Measurements from ENCODE around the gene EPS8.
A peak's percentile ranks its signal among the peaks of the same experiment; 100 is the strongest.

EPS8 gene

GRCh38 chr12:15690320-15690719 lies 98.9 kb downstream of the EPS8 start:
- DNase-seq (ENCODE audit: low spot score): no peak

- no peak for DNase-seq (ENCODE audit: low spot score)
These were observed 99.4 kb downstream of the EPS8 start for GRCh38 chr12:15689751-15690191.

GRCh38 chr12:15688838-15689625 lies 100.2 kb downstream of the EPS8 start:
- no peak for DNase-seq (ENCODE audit: low spot score)

GRCh38 chr12:15688202-15688736 lies 100.9 kb downstream of the EPS8 start:
- no peak for DNase-seq (ENCODE audit: low spot score)

GRCh38 chr12:15687583-15687982 lies 101.6 kb downstream of the EPS8 start:
- no peak for DNase-seq (ENCODE audit: low spot score)

- no peak for DNase-seq (ENCODE audit: low spot score)
These were observed 104.1 kb downstream of the EPS8 start for GRCh38 chr12:15684896-15685658.

- no peak for DNase-seq (ENCODE audit: low spot score)
These were observed 106.4 kb downstream of the EPS8 start for GRCh38 chr12:15682826-15683225.

- no peak for DNase-seq (ENCODE audit: low spot score)
These were observed 110.0 kb downstream of the EPS8 start for GRCh38 chr12:15679151-15679550.

- no peak for DNase-seq (ENCODE audit: low spot score)
These were observed 111.4 kb downstream of the EPS8 start for GRCh38 chr12:15677726-15678201.

- DNase-seq (ENCODE audit: low spot score): no peak
These were observed 112.0 kb downstream of the EPS8 start for GRCh38 chr12:15677228-15677627.

GRCh38 chr12:15672671-15673270 lies 116.4 kb downstream of the EPS8 start:
- no peak for DNase-seq (ENCODE audit: low spot score)

- DNase-seq (ENCODE audit: low spot score): no peak
These were observed 118.4 kb downstream of the EPS8 start for GRCh38 chr12:15670756-15671155.

GRCh38 chr12:15669256-15669948 lies 119.8 kb downstream of the EPS8 start:
- no peak for DNase-seq (ENCODE audit: low spot score)

- no peak for DNase-seq (ENCODE audit: low spot score)
These were observed 124.7 kb downstream of the EPS8 start for GRCh38 chr12:15664491-15664890.

- no peak for DNase-seq (ENCODE audit: low spot score)
These were observed 126.1 kb downstream of the EPS8 start for GRCh38 chr12:15662983-15663659.

GRCh38 chr12:15662303-15662980 lies 126.7 kb downstream of the EPS8 start:
- DNase-seq (ENCODE audit: low spot score): no peak

GRCh38 chr12:15651371-15651770 lies 137.8 kb downstream of the EPS8 start:
- no peak for DNase-seq (ENCODE audit: low spot score)

GRCh38 chr12:15650399-15651128 lies 138.6 kb downstream of the EPS8 start:
- peak; percentile 16 for DNase-seq (ENCODE audit: low spot score)

- no peak for DNase-seq (ENCODE audit: low spot score)
These were observed 139.8 kb downstream of the EPS8 start for GRCh38 chr12:15649347-15649746.

GRCh38 chr12:15648558-15648957 lies 140.6 kb downstream of the EPS8 start:
- no peak for DNase-seq (ENCODE audit: low spot score)

Measured in iPS-NIHi11 (cell line).